Common myeloid progenitor, CD34-positive (primary cell): Measurements from ENCODE around the gene CRYZL1.

Experiments used
- CTCF ChIA-PET: fragments of 350-600 bp; sonication (Branson Sonifier 250); formaldehyde crosslinking; loops from one replicate; lab custom pipeline; 2021; ENCODE audit warnings: antibody characterized with exemption; lab: Charles Lee
- POLR2A ChIA-PET: fragments of 350-600 bp; sonication (Branson Sonifier 250); formaldehyde crosslinking; loops from one replicate; lab custom pipeline; 2021; ENCODE audit warnings: antibody characterized with exemption; lab: Charles Lee
- DNase-seq, 3 donors: peaks; one replicate each; pipeline versions ENCODE4 v3.0.0 to v3.0.0-alpha.2; 2013
- H3K27ac ChIP-seq, 2 experiments: 1 replicate in 1 of 2; 2 replicates in 1 of 2; pipeline ENCODE4 v1.7.0; 2013; ENCODE audit warnings: inconsistent platforms in 2 of 2, low read length in 2 of 2, mild to moderate bottlenecking in 2 of 2, low read depth in 1 of 2, moderate library complexity in 1 of 2; ENCODE audit not compliant: severe bottlenecking in 2 of 2, insufficient read depth in 1 of 2, poor library complexity in 1 of 2
- H3K27me3 ChIP-seq, 5 experiments: replicated peaks in 2 of 5; 1 replicate in 3 of 5; 2 replicates in 2 of 5; pipeline versions ENCODE4 v1.6.1 to v1.7.0; 2013; ENCODE audit warnings: low read length in 4 of 5, mild to moderate bottlenecking in 2 of 5, moderate library complexity in 2 of 5, inconsistent platforms in 1 of 5; ENCODE audit not compliant: insufficient read depth in 5 of 5, control insufficient read depth in 4 of 5
- H3K36me3 ChIP-seq, 4 experiments: 1 replicate in 2 of 4; 2 replicates in 2 of 4; pipeline versions ENCODE4 v1.6.1 to v1.7.0; 2013; ENCODE audit warnings: low read length in 3 of 4, control low read depth in 1 of 4, mild to moderate bottlenecking in 1 of 4; ENCODE audit not compliant: control insufficient read depth in 4 of 4, insufficient read depth in 4 of 4
- H3K4me1 ChIP-seq, 4 experiments: 1 replicate in 3 of 4; 2 replicates in 1 of 4; pipeline versions ENCODE4 v1.6.1 to v1.7.1; 2013; ENCODE audit warnings: low read length in 3 of 4, mild to moderate bottlenecking in 3 of 4, control low read depth in 1 of 4, inconsistent platforms in 1 of 4, moderate library complexity in 1 of 4; ENCODE audit not compliant: control insufficient read depth in 4 of 4, insufficient read depth in 4 of 4; ENCODE audit errors: control extremely low read depth in 1 of 4
- H3K4me3 ChIP-seq, 7 experiments: 1 replicate in 4 of 7; 2 replicates in 3 of 7; pipeline versions ENCODE4 v1.5.1 to v1.7.0; 2013; ENCODE audit warnings: mild to moderate bottlenecking in 7 of 7, low read length in 6 of 7, moderate library complexity in 6 of 7, inconsistent platforms in 2 of 7, low read depth in 2 of 7, control low read depth in 1 of 7; ENCODE audit not compliant: insufficient read depth in 4 of 7, control insufficient read depth in 1 of 7; ENCODE audit errors: extremely low read depth in 1 of 7
- H3K9me3 ChIP-seq, 5 experiments: 1 replicate in 4 of 5; 2 replicates in 1 of 5; pipeline versions ENCODE4 v1.6.1 to v1.7.1; 2013; ENCODE audit warnings: low read length in 4 of 5, mild to moderate bottlenecking in 2 of 5, inconsistent platforms in 1 of 5, low read depth in 1 of 5, moderate library complexity in 1 of 5; ENCODE audit not compliant: control insufficient read depth in 4 of 5, insufficient read depth in 2 of 5; ENCODE audit errors: control extremely low read depth in 1 of 5
- WGBS: methylation state at CpG from one replicate; pipeline ENCODE4 v1.1.5; 2013; ENCODE audit not compliant: insufficient coverage; 5-methylcytosine and 5-hydroxymethylcytosine counted together

CRYZL1 gene

DNA sequence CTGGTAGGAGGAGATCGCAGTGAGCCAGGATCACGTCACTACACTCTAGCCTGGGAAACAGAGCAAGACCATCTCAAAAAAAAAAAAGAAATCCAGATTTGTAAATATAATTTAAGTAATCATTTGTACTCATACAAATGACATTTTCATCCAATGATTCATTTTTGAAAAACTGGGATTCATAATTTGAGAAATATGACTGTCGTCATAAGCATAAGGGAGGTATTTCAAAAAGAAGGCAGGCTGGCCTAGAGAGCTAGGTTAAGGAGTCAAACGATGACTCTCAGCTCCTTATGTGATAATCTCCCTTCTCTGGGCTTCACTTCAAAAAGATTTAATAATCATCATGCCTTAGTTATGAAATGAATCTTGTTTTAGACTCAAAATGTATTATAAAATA is 101.9 kb downstream of the CRYZL1 start:
- H3K27me3 ChIP-seq: no peaks in the 10 kb centered on the region
- H3K27ac ChIP-seq: peak overlapping the region in 1 of 2 experiments; percentile 100
- POLR2A ChIA-PET: interaction anchor here (0.6 kb wide), 1 partner anchor 59 kb away, joined by 3 read pairs; the partner anchor contains the start of gene TMEM50B
- H3K4me3 ChIP-seq: no peak overlapping the region
- H3K9me3 ChIP-seq: no peaks in the 10 kb centered on the region
- peaks cover 15 to 25% (median 19%) of the 10 kb centered on the region in 4 experiments for H3K4me1 ChIP-seq
- peaks cover 9 to 46% (median 29%) of the 10 kb centered on the region in 4 experiments for H3K36me3 ChIP-seq
- no peak for DNase-seq
- no CpG with 5 or more reads among the region's 4 CpGs for WGBS
- CTCF ChIA-PET: no interaction called here
